PFSK-1 (cell line): ENCODE results near the gene SLC38A2.

Experiments used
- POLR2AphosphoS5 ChIP-seq: IDR thresholded peaks from 2 replicates; pipeline ENCODE4 v1.6.1; 2012; ENCODE audit warnings: low read depth, mild to moderate bottlenecking, control low read depth, low read length, moderate library complexity
- SIN3A ChIP-seq: IDR thresholded peaks from 2 replicates; pipeline ENCODE4 v1.6.1; 2012; ENCODE audit warnings: mild to moderate bottlenecking, low read length, moderate library complexity, borderline replicate concordance; ENCODE audit not compliant: insufficient read depth
- TAF1 ChIP-seq: IDR thresholded peaks from 2 replicates; pipeline ENCODE4 v1.6.1; 2012; ENCODE audit warnings: low read length, control low read depth, borderline replicate concordance; ENCODE audit not compliant: insufficient read depth

GRCh38 chr12:46342562-46343033 is 30.0 kb downstream of the SLC38A2 start:
- TF ChIP-seq POLR2AphosphoS5: no peak
- TF ChIP-seq SIN3A: no peak
- no peak for TF ChIP-seq TAF1
